A549 (cell line): ENCODE results near the gene PPP1R37. TPM values are rescaled to one million over a fixed set of nuclear protein-coding genes. Genes with fewer than 3 reads are reported as not detected.

ENCODE experiments used
- ATAC-seq, 2 experiments: fragments of 200-7000 bp in 1 of 2; fragments of >200 bp in 1 of 2; cut with Nextera tagmentation in 1 of 2; cut with Tn5 transposase in 1 of 2; 3 replicates each; pipeline versions ENCODE4 v1.8.0 to v1.9.1; 2018 to 2020; ENCODE audit warnings: mild to moderate bottlenecking in 1 of 2, moderate library complexity in 1 of 2
- CTCF ChIA-PET: fragments of 300-600 bp; sonication (Branson Sonifier 250); formaldehyde crosslinking; extraction: SDS; loops from one replicate; lab custom pipeline; 2021; ENCODE audit warnings: antibody characterized with exemption, inconsistent platforms; lab: Yijun Ruan, JAX
- POLR2A ChIA-PET: fragments of 350-600 bp; formaldehyde crosslinking; extraction: SDS; loops from one replicate; lab custom pipeline; 2021; ENCODE audit warnings: antibody characterized with exemption, inconsistent platforms; lab: Yijun Ruan, JAX
- DNase-seq, 2 experiments: peaks; one replicate each; pipeline versions ENCODE4 v3.0.0 to v3.0.0-alpha.2; 2011 to 2016; ENCODE audit warnings: low read depth in 1 of 2, low spot score in 1 of 2
- FAIRE-seq: peaks from 2 replicates; lab custom pipeline; 2011; peaks lifted over from hg19 to GRCh38; lab: Jason Lieb, UNC
- H3K27ac ChIP-seq, 2 experiments: fragments of >200 bp; sonication (Bioruptor Twin); formaldehyde crosslinking; 3 replicates each; pipeline ENCODE4 v1.5.1; 2016 to 2017
- H3K4me1 ChIP-seq: fragments of >200 bp; sonication (Bioruptor Twin); formaldehyde crosslinking; 3 replicates; pipeline ENCODE4 v1.6.1; 2016
- H3K4me2 ChIP-seq: fragments of >200 bp; sonication (Bioruptor Twin); formaldehyde crosslinking; 3 replicates; pipeline ENCODE4 v1.6.1; 2016
- H3K4me3 ChIP-seq: fragments of >200 bp; sonication (Bioruptor Twin); formaldehyde crosslinking; 3 replicates; pipeline ENCODE4 v1.5.1; 2016
- H3K9me3 ChIP-seq: fragments of >200 bp; sonication (Bioruptor Twin); formaldehyde crosslinking; 3 replicates; pipeline ENCODE4 v1.6.1; 2016
- CBX2 ChIP-seq: fragments of 200-600 bp; sonication (generic); IDR thresholded peaks from 2 replicates; pipeline ENCODE4 v1.6.1; 2016; ENCODE audit warnings: low read depth, mild to moderate bottlenecking, borderline replicate concordance
- CEBPB ChIP-seq, 2 experiments: fragments of >200 bp in 1 of 2; sonication (Bioruptor Twin) in 1 of 2; formaldehyde crosslinking in 1 of 2; IDR thresholded peaks; 2 replicates each; pipeline ENCODE4 v1.6.1; 2012 to 2016
- CHD4 ChIP-seq: fragments of 200-600 bp; sonication (generic); IDR thresholded peaks from 2 replicates; pipeline ENCODE4 v1.6.1; 2016; ENCODE audit warnings: antibody characterized with exemption, mild to moderate bottlenecking, borderline replicate concordance
- E2F6 ChIP-seq: IDR thresholded peaks from 2 replicates; pipeline ENCODE4 v1.6.1; 2012; ENCODE audit warnings: low read depth, borderline replicate concordance
- EHF ChIP-seq: fragments of 250-450 bp; sonication (Bioruptor Pico); IDR thresholded peaks from 2 replicates; pipeline ENCODE4 v1.5.0; 2020; ENCODE audit warnings: mild to moderate bottlenecking
- EP300 ChIP-seq, 2 experiments: fragments of >200 bp; sonication (Bioruptor Twin); formaldehyde crosslinking; IDR thresholded peaks; 2 replicates in 1 of 2; 3 replicates in 1 of 2; pipeline ENCODE4 v1.6.1; 2016 to 2017
- FOSB ChIP-seq: fragments of 250-450 bp; sonication (Bioruptor Pico); IDR thresholded peaks from 2 replicates; pipeline ENCODE4 v1.5.0; 2020; ENCODE audit warnings: mild to moderate bottlenecking, moderate library complexity
- FOXS1 ChIP-seq: fragments of 250-450 bp; sonication (Bioruptor Pico); IDR thresholded peaks from 2 replicates; pipeline ENCODE4 v1.5.0; 2020; ENCODE audit warnings: mild to moderate bottlenecking, moderate library complexity
- GATA3 ChIP-seq: IDR thresholded peaks from 2 replicates; pipeline ENCODE4 v1.6.1; 2012; ENCODE audit warnings: borderline replicate concordance
- HDAC2 ChIP-seq: fragments of 200-600 bp; sonication (generic); IDR thresholded peaks from 2 replicates; pipeline ENCODE4 v1.6.1; 2016
- HES2 ChIP-seq: fragments of >200 bp; sonication (Bioruptor Twin); formaldehyde crosslinking; IDR thresholded peaks from 2 replicates; pipeline ENCODE4 v1.6.1; 2016
- KDM1A ChIP-seq: fragments of 200-600 bp; sonication (generic); IDR thresholded peaks from 2 replicates; pipeline ENCODE4 v1.6.1; 2016; ENCODE audit warnings: low read depth, mild to moderate bottlenecking
- MAFK ChIP-seq: fragments of 450-650 bp; IDR thresholded peaks from 2 replicates; pipeline ENCODE4 v1.6.1; 2014; ENCODE audit not compliant: partially characterized antibody
- MAX ChIP-seq: IDR thresholded peaks from 2 replicates; pipeline ENCODE4 v1.6.1; 2012
- MAZ ChIP-seq: fragments of 150-350 bp; IDR thresholded peaks from 2 replicates; pipeline ENCODE4 v1.6.1; 2014; ENCODE audit warnings: antibody characterized with exemption, low read depth, low read length, borderline replicate concordance
- NFE2L2 ChIP-seq: fragments of 150-350 bp; conservative IDR thresholded peaks from 2 replicates; pipeline ENCODE4 v1.6.1; 2014; ENCODE audit warnings: low read length
- RCOR1 ChIP-seq: fragments of 150-350 bp; IDR thresholded peaks from 2 replicates; pipeline ENCODE4 v1.6.1; 2014; ENCODE audit warnings: antibody characterized with exemption, low read length, low read depth
- RFX5 ChIP-seq: fragments of 450-650 bp; IDR thresholded peaks from 2 replicates; pipeline ENCODE4 v1.7.1; 2014; ENCODE audit warnings: antibody characterized with exemption, mild to moderate bottlenecking, moderate library complexity
- SREBF2 ChIP-seq: fragments of 450-650 bp; IDR thresholded peaks from 2 replicates; pipeline ENCODE4 v1.6.1; 2014; ENCODE audit warnings: mild to moderate bottlenecking, moderate library complexity
- TFCP2L1 ChIP-seq: fragments of 250-450 bp; sonication (Bioruptor Pico); IDR thresholded peaks from 2 replicates; pipeline ENCODE4 v1.5.0; 2021; ENCODE audit warnings: mild to moderate bottlenecking
- ZC3H11A ChIP-seq: fragments of 450-650 bp; IDR thresholded peaks from 2 replicates; pipeline ENCODE4 v1.6.1; 2014; ENCODE audit warnings: antibody characterized with exemption, mild to moderate bottlenecking
- ZSCAN20 ChIP-seq: fragments of 250-450 bp; sonication (Bioruptor Pico); IDR thresholded peaks from 2 replicates; pipeline ENCODE4 v1.8.0; 2022; ENCODE audit warnings: mild to moderate bottlenecking, moderate library complexity
- WGBS: methylation state at CpG from one replicate; pipeline ENCODE4 v1.1.6; 2017; ENCODE audit errors: missing lambda C conversion rate; 5-methylcytosine and 5-hydroxymethylcytosine counted together
- polyA plus RNA-seq, 4 experiments: library from polyadenylated mRNA; depleted of rRNA in 3 of 4; stranded (reverse); fragments of >200 nt; fragmentation: RNase III in 1 of 4; extraction: RNeasy Plus Mini Kit Qiagen cat#74134 plus additional on column Dnase treatment in 1 of 4; gene quantifications; 2 replicates in 3 of 4; 3 replicates in 1 of 4; pipeline ENCODE4 v1.2.3, GENCODE V29; 2011 to 2017
- TF ChIP-seq, protein P1 (sequence below): fragments of >200 bp; sonication (Bioruptor Twin); formaldehyde crosslinking; IDR thresholded peaks from 3 replicates; pipeline ENCODE4 v1.5.1; 2016
- TF ChIP-seq, protein P2 (sequence below): fragments of 250-450 bp; sonication (Bioruptor Pico); IDR thresholded peaks from 2 replicates; pipeline ENCODE4 v1.5.0; 2021; ENCODE audit warnings: mild to moderate bottlenecking, moderate library complexity, borderline replicate concordance
- TF ChIP-seq, protein P3 (sequence below): fragments of >200 bp; sonication (Bioruptor Twin); formaldehyde crosslinking; IDR thresholded peaks from 3 replicates; pipeline ENCODE4 v1.6.1; 2016

PPP1R37 gene
- polyA plus RNA-seq, 2 of the 4 experiments (the other 2 are of a cell fraction) = 9.1 to 21.8 TPM

DNA sequence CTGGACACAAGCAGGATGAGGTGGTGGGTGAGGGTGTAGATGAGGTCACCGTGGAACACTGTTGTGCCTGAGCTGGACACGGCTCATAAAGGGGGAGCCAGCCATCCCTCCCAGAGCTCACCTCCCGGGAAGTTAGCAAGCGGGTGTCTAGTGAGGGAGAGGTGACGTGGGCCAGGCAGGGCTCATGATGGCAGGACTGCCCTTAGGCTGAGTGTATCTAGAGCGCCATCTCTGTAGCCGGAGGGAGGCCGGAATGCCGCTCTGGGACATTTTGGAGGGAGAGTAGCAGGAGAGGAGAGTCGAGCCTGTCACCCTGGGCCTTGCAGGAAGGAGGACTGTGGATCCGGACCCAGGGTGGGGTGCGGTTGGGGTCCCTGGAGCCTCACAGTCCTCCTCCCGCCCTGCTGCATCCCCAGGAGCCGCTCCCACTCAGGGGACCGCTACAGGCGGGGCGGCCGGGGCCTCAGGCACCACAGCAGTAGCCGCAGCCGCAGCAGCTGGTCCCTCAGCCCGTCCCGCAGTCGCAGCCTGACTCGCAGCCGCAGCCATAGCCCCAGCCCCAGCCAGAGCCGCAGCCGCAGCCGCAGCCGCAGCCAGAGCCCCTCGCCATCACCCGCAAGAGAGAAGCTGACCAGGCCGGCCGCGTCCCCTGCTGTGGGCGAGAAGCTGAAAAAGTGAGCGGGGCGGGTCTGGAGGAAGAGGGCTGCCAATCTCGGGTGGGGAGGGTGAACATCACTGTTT, 25.9 kb upstream of the PPP1R37 start:
- Histone ChIP-seq H3K4me1 (no peaks in the 10 kb centered on the region), H3K9me3 (no peaks in the 10 kb centered on the region), H3K4me2 (no peak overlapping the region), H3K27ac (no peak overlapping the region), H3K4me3 (no peak overlapping the region)
- ATAC-seq (no peak), FAIRE-seq (no peak), DNase-seq (no peak)
- 93% methylated on average over 22 of the region's 38 CpGs for WGBS
- TF ChIP-seq E2F6 = no peak
- TF ChIP-seq, protein P1, sequence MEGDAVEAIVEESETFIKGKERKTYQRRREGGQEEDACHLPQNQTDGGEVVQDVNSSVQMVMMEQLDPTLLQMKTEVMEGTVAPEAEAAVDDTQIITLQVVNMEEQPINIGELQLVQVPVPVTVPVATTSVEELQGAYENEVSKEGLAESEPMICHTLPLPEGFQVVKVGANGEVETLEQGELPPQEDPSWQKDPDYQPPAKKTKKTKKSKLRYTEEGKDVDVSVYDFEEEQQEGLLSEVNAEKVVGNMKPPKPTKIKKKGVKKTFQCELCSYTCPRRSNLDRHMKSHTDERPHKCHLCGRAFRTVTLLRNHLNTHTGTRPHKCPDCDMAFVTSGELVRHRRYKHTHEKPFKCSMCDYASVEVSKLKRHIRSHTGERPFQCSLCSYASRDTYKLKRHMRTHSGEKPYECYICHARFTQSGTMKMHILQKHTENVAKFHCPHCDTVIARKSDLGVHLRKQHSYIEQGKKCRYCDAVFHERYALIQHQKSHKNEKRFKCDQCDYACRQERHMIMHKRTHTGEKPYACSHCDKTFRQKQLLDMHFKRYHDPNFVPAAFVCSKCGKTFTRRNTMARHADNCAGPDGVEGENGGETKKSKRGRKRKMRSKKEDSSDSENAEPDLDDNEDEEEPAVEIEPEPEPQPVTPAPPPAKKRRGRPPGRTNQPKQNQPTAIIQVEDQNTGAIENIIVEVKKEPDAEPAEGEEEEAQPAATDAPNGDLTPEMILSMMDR = no peak
- TF ChIP-seq FOSB (CRISPR knock-in tag) = no peak
- TF ChIP-seq RCOR1 = no peak
- TF ChIP-seq MAZ = no peak
- TF ChIP-seq EHF (CRISPR knock-in tag) = no peak
- TF ChIP-seq TFCP2L1 (CRISPR knock-in tag) = no peak
- TF ChIP-seq HDAC2 = no peak
- TF ChIP-seq EP300 (IDR thresholded peaks at IDR 0.05) = no peak
- TF ChIP-seq KDM1A = no peak
- POLR2A ChIA-PET = no interaction called here
- CTCF ChIA-PET = interaction anchor here (1.0 to 3.0 kb wide), 6 partner anchors 7 to 28 kb away, joined by 3 to 25 read pairs (median 4); no protein-coding TSS in a partner anchor

DNA sequence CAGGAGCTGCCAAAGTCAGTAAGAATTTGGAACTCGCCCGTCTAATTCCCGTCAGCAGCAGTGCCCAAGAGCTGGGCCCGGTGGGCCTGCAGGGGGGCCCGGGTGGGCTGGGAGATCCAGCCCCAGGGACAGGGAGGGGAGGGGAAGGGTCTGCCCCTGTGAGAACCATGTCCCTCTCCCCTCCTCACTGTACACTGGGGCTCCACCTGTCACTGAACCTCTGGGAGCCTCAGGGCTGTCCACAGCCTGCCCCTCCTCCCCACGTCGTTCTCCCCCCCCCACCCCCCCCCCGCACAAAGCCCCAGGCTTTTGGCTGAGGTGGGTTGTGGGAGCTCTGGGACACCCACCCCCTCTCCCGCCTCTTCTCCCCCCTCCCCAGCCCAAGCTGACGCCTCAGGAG, 24.9 kb upstream of the PPP1R37 start:
- no peak for FAIRE-seq
- CTCF ChIA-PET = interaction anchor here (0.7 to 3.0 kb wide), 6 partner anchors 9 to 311 kb away, joined by 3 to 25 read pairs (median 4); no protein-coding TSS in a partner anchor
- no peak for ATAC-seq
- no peak for DNase-seq
- TF ChIP-seq ZC3H11A = no peak
- no peak for TF ChIP-seq CBX2
- no peak for TF ChIP-seq HDAC2
- no peak for TF ChIP-seq GATA3
- TF ChIP-seq, protein P2, sequence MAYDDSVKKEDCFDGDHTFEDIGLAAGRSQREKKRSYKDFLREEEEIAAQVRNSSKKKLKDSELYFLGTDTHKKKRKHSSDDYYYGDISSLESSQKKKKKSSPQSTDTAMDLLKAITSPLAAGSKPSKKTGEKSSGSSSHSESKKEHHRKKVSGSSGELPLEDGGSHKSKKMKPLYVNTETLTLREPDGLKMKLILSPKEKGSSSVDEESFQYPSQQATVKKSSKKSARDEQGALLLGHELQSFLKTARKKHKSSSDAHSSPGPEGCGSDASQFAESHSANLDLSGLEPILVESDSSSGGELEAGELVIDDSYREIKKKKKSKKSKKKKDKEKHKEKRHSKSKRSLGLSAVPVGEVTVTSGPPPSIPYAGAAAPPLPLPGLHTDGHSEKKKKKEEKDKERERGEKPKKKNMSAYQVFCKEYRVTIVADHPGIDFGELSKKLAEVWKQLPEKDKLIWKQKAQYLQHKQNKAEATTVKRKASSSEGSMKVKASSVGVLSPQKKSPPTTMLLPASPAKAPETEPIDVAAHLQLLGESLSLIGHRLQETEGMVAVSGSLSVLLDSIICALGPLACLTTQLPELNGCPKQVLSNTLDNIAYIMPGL (CRISPR knock-in tag) = no peak
- TF ChIP-seq HES2 = no peak
- TF ChIP-seq MAFK = no peak
- TF ChIP-seq, protein P3, sequence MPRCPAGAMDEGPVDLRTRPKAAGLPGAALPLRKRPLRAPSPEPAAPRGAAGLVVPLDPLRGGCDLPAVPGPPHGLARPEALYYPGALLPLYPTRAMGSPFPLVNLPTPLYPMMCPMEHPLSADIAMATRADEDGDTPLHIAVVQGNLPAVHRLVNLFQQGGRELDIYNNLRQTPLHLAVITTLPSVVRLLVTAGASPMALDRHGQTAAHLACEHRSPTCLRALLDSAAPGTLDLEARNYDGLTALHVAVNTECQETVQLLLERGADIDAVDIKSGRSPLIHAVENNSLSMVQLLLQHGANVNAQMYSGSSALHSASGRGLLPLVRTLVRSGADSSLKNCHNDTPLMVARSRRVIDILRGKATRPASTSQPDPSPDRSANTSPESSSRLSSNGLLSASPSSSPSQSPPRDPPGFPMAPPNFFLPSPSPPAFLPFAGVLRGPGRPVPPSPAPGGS = no peak
- TF ChIP-seq MAX = no peak
- no peak for TF ChIP-seq CEBPB (IDR thresholded peaks at IDR 0.05)
- no peak for TF ChIP-seq RFX5
- TF ChIP-seq FOXS1 (CRISPR knock-in tag) = no peak
- no peak for TF ChIP-seq CHD4
- no peak for TF ChIP-seq SREBF2
- TF ChIP-seq NFE2L2 = no peak
- TF ChIP-seq ZSCAN20 = no peak
- H3K9me3 ChIP-seq = no peaks in the 10 kb centered on the region
- no peak overlapping the region for H3K27ac ChIP-seq
- 87% methylated on average over 3 of the region's 10 CpGs for WGBS
- H3K4me3 ChIP-seq = no peak overlapping the region
- no peaks in the 10 kb centered on the region for H3K4me1 ChIP-seq
- no peak overlapping the region for H3K4me2 ChIP-seq
- POLR2A ChIA-PET = interaction anchor here (1.8 kb wide), 1 partner anchor 29 kb away, joined by 8 read pairs; the partner anchor contains the start of gene CLASRP
